GM12872 (cell line): Measurements from ENCODE around the gene PAPPA2.

Experiments
- CTCF ChIP-seq: IDR thresholded peaks from 3 replicates; pipeline ENCODE4 v1.5.1; 2011; ENCODE audit warnings: low read depth, mild to moderate bottlenecking, low read length, moderate library complexity; ENCODE audit not compliant: insufficient read depth

The PAPPA2 gene

GRCh38 chr1:176790786-176791185 lies 327.8 kb downstream of the PAPPA2 start:
- no peak for TF ChIP-seq CTCF

GRCh38 chr1:176791906-176792305 lies 328.9 kb downstream of the PAPPA2 start:
- TF ChIP-seq CTCF, result no peak

GRCh38 chr1:176794897-176795508 lies 332.0 kb downstream of the PAPPA2 start:
- TF ChIP-seq CTCF, result no peak

- no peak for TF ChIP-seq CTCF
Measured at GRCh38 chr1:176795929-176796328, 333.0 kb downstream of the PAPPA2 start.

GRCh38 chr1:176796583-176796982 lies 333.6 kb downstream of the PAPPA2 start:
- no peak for TF ChIP-seq CTCF

- TF ChIP-seq CTCF, result no peak
Measured at GRCh38 chr1:176799327-176799726, 336.4 kb downstream of the PAPPA2 start.

GRCh38 chr1:176800978-176801513 lies 338.1 kb downstream of the PAPPA2 start:
- no peak for TF ChIP-seq CTCF
